ENCODE measurements around the gene COA7. TPM values are rescaled to one million over a fixed set of nuclear protein-coding genes. Genes with fewer than 3 reads are reported as not detected.
A peak's percentile ranks its signal among the peaks of the same experiment; 100 is the strongest.

COA7 gene
- total and polyA plus RNA-seq, 10 of the 15 experiments (the other 5 are each of a cell fraction or from before 2014, with no cell fraction given), result 7.5 to 20.2 (median 15.4) TPM

DNA sequence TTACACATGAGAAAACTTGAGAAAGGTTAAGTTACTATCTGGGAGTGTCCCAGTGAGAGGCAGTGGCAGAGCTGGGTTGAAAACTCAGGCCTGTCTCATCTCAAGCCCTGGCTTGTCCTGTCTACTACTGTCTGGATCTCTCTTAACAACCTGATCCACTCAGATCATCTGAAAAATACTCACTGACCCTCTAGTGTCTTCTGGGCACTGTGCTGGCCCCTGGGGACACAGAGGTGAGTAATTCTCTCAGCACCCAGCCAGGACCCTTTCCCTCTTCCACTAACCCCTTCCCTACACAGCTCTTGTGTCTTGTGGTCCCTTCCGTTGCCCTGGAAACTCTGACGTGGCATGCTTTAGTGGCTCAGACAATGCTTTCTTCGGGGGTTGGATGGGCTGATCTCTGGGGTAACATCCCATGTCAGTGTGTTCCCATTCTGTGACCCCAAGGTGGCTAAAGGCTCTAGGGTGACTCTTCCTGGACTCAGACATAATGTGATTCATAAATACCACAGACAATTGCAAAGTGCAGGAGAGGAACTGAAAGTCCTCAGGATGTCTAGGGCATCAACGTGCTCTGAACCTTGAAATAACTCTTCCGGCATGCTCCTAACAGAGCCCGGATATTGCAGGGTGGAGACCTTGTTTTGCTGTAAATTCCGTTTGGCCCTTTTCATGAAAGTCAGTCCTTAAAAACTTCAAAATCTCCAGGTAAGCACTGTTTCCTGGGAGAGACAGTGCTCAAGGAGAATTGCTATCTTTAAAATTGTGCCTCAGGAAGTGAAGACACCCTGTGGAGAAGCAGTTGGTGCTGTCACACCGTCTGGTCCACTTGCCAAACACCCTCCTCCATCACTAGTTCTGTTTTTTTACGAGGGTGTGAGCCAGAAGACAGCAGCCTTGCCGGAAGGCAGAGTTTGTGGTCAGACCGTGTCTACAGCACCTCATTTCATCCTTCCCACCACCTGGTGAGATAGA lies 61.1 kb downstream of the COA7 start (continued):
- TF ChIP-seq, protein P1, sequence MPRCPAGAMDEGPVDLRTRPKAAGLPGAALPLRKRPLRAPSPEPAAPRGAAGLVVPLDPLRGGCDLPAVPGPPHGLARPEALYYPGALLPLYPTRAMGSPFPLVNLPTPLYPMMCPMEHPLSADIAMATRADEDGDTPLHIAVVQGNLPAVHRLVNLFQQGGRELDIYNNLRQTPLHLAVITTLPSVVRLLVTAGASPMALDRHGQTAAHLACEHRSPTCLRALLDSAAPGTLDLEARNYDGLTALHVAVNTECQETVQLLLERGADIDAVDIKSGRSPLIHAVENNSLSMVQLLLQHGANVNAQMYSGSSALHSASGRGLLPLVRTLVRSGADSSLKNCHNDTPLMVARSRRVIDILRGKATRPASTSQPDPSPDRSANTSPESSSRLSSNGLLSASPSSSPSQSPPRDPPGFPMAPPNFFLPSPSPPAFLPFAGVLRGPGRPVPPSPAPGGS (IDR thresholded peaks at IDR 0.05; ENCODE audit: borderline replicate concordance, insufficient read depth, low read depth, low read length, poor library complexity, severe bottlenecking), result peak; percentile 20
- TF ChIP-seq KLF5 (IDR thresholded peaks at IDR 0.05; ENCODE audit: partially characterized antibody) (peak; percentile 4), ZNF24 (IDR thresholded peaks at IDR 0.05) (peak; percentile 85), NFIC (IDR thresholded peaks at IDR 0.05; ENCODE audit: low read depth, low read length) (peak; percentile 89), CHD4 (IDR thresholded peaks at IDR 0.05) (no peak), CBX5 (IDR thresholded peaks at IDR 0.05; ENCODE audit: low read depth) (peak; percentile 47; the same call in 1 of the 2 replicates), WRNIP1 (IDR thresholded peaks at IDR 0.05; ENCODE audit: borderline replicate concordance, low read depth, low read length) (no peak), EGR1 (IDR thresholded peaks at IDR 0.05; ENCODE audit: borderline replicate concordance in 1 of 2, low read depth in 2 of 2, low read length in 2 of 2) (peak in 1 of 2 experiments; percentile 20; a peak in 1 of 3 replicates)
- TF ChIP-seq, protein P2, sequence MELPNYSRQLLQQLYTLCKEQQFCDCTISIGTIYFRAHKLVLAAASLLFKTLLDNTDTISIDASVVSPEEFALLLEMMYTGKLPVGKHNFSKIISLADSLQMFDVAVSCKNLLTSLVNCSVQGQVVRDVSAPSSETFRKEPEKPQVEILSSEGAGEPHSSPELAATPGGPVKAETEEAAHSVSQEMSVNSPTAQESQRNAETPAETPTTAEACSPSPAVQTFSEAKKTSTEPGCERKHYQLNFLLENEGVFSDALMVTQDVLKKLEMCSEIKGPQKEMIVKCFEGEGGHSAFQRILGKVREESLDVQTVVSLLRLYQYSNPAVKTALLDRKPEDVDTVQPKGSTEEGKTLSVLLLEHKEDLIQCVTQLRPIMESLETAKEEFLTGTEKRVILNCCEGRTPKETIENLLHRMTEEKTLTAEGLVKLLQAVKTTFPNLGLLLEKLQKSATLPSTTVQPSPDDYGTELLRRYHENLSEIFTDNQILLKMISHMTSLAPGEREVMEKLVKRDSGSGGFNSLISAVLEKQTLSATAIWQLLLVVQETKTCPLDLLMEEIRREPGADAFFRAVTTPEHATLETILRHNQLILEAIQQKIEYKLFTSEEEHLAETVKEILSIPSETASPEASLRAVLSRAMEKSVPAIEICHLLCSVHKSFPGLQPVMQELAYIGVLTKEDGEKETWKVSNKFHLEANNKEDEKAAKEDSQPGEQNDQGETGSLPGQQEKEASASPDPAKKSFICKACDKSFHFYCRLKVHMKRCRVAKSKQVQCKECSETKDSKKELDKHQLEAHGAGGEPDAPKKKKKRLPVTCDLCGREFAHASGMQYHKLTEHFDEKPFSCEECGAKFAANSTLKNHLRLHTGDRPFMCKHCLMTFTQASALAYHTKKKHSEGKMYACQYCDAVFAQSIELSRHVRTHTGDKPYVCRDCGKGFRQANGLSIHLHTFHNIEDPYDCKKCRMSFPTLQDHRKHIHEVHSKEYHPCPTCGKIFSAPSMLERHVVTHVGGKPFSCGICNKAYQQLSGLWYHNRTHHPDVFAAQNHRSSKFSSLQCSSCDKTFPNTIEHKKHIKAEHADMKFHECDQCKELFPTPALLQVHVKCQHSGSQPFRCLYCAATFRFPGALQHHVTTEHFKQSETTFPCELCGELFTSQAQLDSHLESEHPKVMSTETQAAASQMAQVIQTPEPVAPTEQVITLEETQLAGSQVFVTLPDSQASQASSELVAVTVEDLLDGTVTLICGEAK (IDR thresholded peaks at IDR 0.05; ENCODE audit: borderline replicate concordance), result no peak
- TF ChIP-seq, protein P3, sequence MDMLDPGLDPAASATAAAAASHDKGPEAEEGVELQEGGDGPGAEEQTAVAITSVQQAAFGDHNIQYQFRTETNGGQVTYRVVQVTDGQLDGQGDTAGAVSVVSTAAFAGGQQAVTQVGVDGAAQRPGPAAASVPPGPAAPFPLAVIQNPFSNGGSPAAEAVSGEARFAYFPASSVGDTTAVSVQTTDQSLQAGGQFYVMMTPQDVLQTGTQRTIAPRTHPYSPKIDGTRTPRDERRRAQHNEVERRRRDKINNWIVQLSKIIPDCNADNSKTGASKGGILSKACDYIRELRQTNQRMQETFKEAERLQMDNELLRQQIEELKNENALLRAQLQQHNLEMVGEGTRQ (IDR thresholded peaks at IDR 0.05; ENCODE audit: borderline replicate concordance, low read depth, low read length), result no peak
- TF ChIP-seq, protein P4, sequence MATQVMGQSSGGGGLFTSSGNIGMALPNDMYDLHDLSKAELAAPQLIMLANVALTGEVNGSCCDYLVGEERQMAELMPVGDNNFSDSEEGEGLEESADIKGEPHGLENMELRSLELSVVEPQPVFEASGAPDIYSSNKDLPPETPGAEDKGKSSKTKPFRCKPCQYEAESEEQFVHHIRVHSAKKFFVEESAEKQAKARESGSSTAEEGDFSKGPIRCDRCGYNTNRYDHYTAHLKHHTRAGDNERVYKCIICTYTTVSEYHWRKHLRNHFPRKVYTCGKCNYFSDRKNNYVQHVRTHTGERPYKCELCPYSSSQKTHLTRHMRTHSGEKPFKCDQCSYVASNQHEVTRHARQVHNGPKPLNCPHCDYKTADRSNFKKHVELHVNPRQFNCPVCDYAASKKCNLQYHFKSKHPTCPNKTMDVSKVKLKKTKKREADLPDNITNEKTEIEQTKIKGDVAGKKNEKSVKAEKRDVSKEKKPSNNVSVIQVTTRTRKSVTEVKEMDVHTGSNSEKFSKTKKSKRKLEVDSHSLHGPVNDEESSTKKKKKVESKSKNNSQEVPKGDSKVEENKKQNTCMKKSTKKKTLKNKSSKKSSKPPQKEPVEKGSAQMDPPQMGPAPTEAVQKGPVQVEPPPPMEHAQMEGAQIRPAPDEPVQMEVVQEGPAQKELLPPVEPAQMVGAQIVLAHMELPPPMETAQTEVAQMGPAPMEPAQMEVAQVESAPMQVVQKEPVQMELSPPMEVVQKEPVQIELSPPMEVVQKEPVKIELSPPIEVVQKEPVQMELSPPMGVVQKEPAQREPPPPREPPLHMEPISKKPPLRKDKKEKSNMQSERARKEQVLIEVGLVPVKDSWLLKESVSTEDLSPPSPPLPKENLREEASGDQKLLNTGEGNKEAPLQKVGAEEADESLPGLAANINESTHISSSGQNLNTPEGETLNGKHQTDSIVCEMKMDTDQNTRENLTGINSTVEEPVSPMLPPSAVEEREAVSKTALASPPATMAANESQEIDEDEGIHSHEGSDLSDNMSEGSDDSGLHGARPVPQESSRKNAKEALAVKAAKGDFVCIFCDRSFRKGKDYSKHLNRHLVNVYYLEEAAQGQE (IDR thresholded peaks at IDR 0.05; ENCODE audit: low read depth, low read length), result no peak
- TF ChIP-seq, protein P5, sequence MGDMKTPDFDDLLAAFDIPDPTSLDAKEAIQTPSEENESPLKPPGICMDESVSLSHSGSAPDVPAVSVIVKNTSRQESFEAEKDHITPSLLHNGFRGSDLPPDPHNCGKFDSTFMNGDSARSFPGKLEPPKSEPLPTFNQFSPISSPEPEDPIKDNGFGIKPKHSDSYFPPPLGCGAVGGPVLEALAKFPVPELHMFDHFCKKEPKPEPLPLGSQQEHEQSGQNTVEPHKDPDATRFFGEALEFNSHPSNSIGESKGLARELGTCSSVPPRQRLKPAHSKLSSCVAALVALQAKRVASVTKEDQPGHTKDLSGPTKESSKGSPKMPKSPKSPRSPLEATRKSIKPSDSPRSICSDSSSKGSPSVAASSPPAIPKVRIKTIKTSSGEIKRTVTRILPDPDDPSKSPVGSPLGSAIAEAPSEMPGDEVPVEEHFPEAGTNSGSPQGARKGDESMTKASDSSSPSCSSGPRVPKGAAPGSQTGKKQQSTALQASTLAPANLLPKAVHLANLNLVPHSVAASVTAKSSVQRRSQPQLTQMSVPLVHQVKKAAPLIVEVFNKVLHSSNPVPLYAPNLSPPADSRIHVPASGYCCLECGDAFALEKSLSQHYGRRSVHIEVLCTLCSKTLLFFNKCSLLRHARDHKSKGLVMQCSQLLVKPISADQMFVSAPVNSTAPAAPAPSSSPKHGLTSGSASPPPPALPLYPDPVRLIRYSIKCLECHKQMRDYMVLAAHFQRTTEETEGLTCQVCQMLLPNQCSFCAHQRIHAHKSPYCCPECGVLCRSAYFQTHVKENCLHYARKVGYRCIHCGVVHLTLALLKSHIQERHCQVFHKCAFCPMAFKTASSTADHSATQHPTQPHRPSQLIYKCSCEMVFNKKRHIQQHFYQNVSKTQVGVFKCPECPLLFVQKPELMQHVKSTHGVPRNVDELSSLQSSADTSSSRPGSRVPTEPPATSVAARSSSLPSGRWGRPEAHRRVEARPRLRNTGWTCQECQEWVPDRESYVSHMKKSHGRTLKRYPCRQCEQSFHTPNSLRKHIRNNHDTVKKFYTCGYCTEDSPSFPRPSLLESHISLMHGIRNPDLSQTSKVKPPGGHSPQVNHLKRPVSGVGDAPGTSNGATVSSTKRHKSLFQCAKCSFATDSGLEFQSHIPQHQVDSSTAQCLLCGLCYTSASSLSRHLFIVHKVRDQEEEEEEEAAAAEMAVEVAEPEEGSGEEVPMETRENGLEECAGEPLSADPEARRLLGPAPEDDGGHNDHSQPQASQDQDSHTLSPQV (IDR thresholded peaks at IDR 0.05), result no peak
